Loucy (cell line): ENCODE data around the gene PMP22.

Experiments
- H2AFZ ChIP-seq: fragments of 200-600 bp; sonication (generic); 2 replicates; pipeline ENCODE4 v1.6.0; 2016; ENCODE audit warnings: antibody characterized with exemption, mild to moderate bottlenecking, low read length, moderate library complexity
- H3F3A ChIP-seq: fragments of 200-600 bp; 2 replicates; pipeline ENCODE4 v1.6.0; 2016; ENCODE audit warnings: antibody characterized with exemption, low read depth, mild to moderate bottlenecking
- H3K27me3 ChIP-seq: fragments of 200-600 bp; sonication (generic); 2 replicates; pipeline ENCODE4 v1.6.1; 2014; ENCODE audit warnings: low read length, mild to moderate bottlenecking; ENCODE audit not compliant: insufficient read depth, poor library complexity, severe bottlenecking
- H3K36me3 ChIP-seq: fragments of 200-600 bp; sonication (generic); 2 replicates; pipeline ENCODE4 v1.6.1; 2016; ENCODE audit warnings: low read length; ENCODE audit not compliant: insufficient read depth
- H3K4me1 ChIP-seq: fragments of 200-600 bp; sonication (generic); 2 replicates; pipeline ENCODE4 v1.5.1; 2014; ENCODE audit warnings: low read length, mild to moderate bottlenecking; ENCODE audit not compliant: insufficient read depth, poor library complexity, severe bottlenecking
- H3K4me2 ChIP-seq: fragments of 200-600 bp; sonication (generic); 2 replicates; pipeline ENCODE4 v1.6.0; 2014; ENCODE audit warnings: antibody characterized with exemption, low read length, low read depth, mild to moderate bottlenecking; ENCODE audit not compliant: poor library complexity, severe bottlenecking
- H3K4me3 ChIP-seq: fragments of 200-600 bp; sonication (generic); 2 replicates; pipeline ENCODE4 v1.5.1; 2014; ENCODE audit warnings: low read length, mild to moderate bottlenecking, mixed read lengths; ENCODE audit not compliant: poor library complexity, severe bottlenecking
- H3K79me2 ChIP-seq: fragments of 200-600 bp; sonication (generic); 2 replicates; pipeline ENCODE4 v1.6.1; 2014; ENCODE audit warnings: low read length; ENCODE audit not compliant: insufficient read depth
- H3K9ac ChIP-seq: fragments of 200-600 bp; sonication (generic); 2 replicates; pipeline ENCODE4 v1.6.0; 2014; ENCODE audit warnings: mild to moderate bottlenecking, low read depth, low read length, moderate library complexity; ENCODE audit not compliant: poor library complexity, severe bottlenecking
- H3K9me2 ChIP-seq: fragments of 200-600 bp; sonication (generic); replicated peaks from 2 replicates; pipeline ENCODE4 v1.6.1; 2016; ENCODE audit warnings: low read depth, low read length, mixed read lengths
- H3K9me3 ChIP-seq: fragments of 200-600 bp; sonication (generic); 2 replicates; pipeline ENCODE4 v1.6.1; 2014; ENCODE audit warnings: mild to moderate bottlenecking, antibody characterized with exemption, low read length, low read depth; ENCODE audit not compliant: insufficient read depth
- H4K20me1 ChIP-seq: fragments of 200-600 bp; sonication (generic); 2 replicates; pipeline ENCODE4 v1.6.0; 2014; ENCODE audit warnings: antibody characterized with exemption, low read length, mild to moderate bottlenecking; ENCODE audit not compliant: insufficient read depth, poor library complexity, severe bottlenecking
- EZH2phosphoT487 ChIP-seq: fragments of 200-600 bp; IDR thresholded peaks from 2 replicates; pipeline ENCODE4 v1.6.1; 2018; ENCODE audit warnings: antibody characterized with exemption, mild to moderate bottlenecking, moderate library complexity, borderline replicate concordance
- TF ChIP-seq, protein P1 (sequence below): fragments of 200-600 bp; sonication (generic); conservative IDR thresholded peaks from 2 replicates; pipeline ENCODE4 v1.5.1; 2014; ENCODE audit warnings: mild to moderate bottlenecking, antibody characterized with exemption, low read length

The PMP22 gene

DNA sequence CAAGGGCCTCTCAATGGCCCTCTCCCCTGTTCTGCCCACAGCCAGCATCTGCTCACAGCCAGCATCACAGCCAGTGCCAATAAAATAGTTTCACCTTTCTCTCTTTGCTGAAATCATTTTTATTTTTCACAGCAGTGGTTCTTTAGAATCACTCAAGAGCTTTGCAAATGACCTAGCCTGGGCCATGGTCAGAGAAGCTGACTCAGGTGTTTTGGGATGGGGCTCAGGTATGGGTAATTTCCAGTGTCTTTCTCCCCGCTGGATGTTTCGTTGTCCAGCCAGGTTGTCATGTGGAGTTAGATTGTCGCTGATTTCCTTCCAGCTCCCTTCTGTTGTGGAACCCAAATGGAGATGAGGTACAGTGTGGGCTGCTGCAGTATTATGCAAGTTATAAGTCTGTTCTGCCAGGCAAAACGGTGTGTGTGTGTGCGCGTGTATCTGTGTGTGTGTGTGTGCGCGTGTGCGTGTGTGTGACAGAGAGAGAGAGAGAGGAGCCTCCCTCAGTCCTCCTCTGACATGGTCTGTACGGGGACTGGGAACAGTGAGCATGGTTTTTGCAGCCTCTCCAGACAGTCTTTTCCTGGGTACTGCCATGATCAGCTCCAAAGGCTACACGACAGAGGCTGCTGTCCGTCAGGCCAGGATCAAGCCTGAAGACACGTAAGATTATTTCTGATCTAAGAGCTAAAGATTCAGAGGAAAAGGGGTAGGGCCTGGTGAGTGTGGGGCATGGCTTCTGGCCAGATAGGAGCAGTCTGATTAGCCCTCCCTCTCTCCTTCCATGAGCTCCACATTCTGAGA is 1.4 kb upstream of the PMP22 start:
- Histone ChIP-seq H3K4me2 (no peak overlapping the region), H3F3A (no peaks in the 10 kb centered on the region), H3K79me2 (no peaks in the 10 kb centered on the region), H3K36me3 (no peaks in the 10 kb centered on the region), H4K20me1 (no peaks in the 10 kb centered on the region), H2AFZ (no peak overlapping the region), H3K9me2 (no peaks in the 10 kb centered on the region), H3K9ac (no peak overlapping the region), H3K27me3 (no peaks in the 10 kb centered on the region), H3K4me3 (no peak overlapping the region), H3K9me3 (no peaks in the 10 kb centered on the region), H3K4me1 (no peaks in the 10 kb centered on the region)
- TF ChIP-seq, protein P1, sequence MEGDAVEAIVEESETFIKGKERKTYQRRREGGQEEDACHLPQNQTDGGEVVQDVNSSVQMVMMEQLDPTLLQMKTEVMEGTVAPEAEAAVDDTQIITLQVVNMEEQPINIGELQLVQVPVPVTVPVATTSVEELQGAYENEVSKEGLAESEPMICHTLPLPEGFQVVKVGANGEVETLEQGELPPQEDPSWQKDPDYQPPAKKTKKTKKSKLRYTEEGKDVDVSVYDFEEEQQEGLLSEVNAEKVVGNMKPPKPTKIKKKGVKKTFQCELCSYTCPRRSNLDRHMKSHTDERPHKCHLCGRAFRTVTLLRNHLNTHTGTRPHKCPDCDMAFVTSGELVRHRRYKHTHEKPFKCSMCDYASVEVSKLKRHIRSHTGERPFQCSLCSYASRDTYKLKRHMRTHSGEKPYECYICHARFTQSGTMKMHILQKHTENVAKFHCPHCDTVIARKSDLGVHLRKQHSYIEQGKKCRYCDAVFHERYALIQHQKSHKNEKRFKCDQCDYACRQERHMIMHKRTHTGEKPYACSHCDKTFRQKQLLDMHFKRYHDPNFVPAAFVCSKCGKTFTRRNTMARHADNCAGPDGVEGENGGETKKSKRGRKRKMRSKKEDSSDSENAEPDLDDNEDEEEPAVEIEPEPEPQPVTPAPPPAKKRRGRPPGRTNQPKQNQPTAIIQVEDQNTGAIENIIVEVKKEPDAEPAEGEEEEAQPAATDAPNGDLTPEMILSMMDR = no peak
- no peak for TF ChIP-seq EZH2phosphoT487

DNA sequence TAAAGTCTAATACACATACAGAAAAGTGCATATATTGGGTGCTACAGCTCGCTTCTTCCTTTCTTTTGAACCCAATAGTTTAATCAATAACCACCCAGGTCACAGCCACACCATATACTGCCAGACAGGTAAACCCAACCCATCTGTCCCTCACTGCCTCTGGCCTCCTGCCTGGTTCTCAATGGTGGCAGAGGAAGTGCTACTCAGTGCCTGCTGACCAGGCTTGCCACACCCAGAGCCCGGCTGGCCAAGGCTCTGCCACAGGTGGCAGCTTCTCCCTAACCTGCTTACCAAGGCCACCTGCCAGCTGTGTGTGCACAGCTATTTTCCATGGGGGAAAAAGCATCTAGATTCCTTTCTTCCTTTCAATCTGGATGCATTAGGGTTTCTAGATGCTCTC is 584 bp downstream of the PMP22 start:
- Histone ChIP-seq H3K9me2 (no peaks in the 10 kb centered on the region), H4K20me1 (no peaks in the 10 kb centered on the region), H3K4me2 (no peak overlapping the region), H3K36me3 (no peaks in the 10 kb centered on the region), H3K9ac (no peak overlapping the region), H2AFZ (no peak overlapping the region), H3K9me3 (no peaks in the 10 kb centered on the region), H3K4me1 (peaks cover 7% of the 10 kb centered on the region), H3K4me3 (no peak overlapping the region), H3F3A (no peaks in the 10 kb centered on the region), H3K79me2 (no peaks in the 10 kb centered on the region), H3K27me3 (no peaks in the 10 kb centered on the region)
- TF ChIP-seq, protein P1 = no peak
- no peak for TF ChIP-seq EZH2phosphoT487

DNA sequence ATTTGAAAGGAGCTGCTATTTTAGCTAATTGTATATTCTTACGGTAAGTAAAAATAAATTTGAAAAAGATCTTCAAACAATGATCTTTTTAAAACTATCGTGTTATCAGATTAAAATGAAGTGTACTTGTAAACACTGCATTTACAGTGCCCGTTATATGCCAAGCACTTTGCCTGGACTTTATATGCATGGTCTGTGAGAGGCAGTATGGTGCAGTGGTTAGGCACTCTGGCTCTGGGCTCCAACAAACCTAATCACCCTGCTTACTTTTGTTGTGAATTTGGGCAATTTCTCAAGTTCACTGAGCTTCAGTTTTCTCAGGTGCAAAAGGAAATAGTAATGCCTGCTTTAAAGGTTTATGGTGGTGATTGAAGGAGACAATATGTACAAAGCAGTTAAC is 1.4 kb downstream of the PMP22 start:
- H3K4me1 ChIP-seq = peaks cover 7% of the 10 kb centered on the region
- no peaks in the 10 kb centered on the region for H3K27me3 ChIP-seq

More for the DNA sequence above, 1.4 kb downstream of the PMP22 start:
- Histone ChIP-seq H2AFZ (no peak overlapping the region), H3K9me3 (no peaks in the 10 kb centered on the region), H3K79me2 (no peaks in the 10 kb centered on the region), H3F3A (no peaks in the 10 kb centered on the region), H3K9ac (no peak overlapping the region), H3K36me3 (no peaks in the 10 kb centered on the region), H3K4me2 (no peak overlapping the region), H4K20me1 (no peaks in the 10 kb centered on the region), H3K9me2 (no peaks in the 10 kb centered on the region), H3K4me3 (no peak overlapping the region)
- TF ChIP-seq, protein P1 = no peak
- TF ChIP-seq EZH2phosphoT487 = no peak
